A549 (cell line): ENCODE data around the gene SLC2A2. TPM values are rescaled to one million over a fixed set of nuclear protein-coding genes. Genes with fewer than 3 reads are reported as not detected.

Source experiments
- ATAC-seq, 2 experiments: fragments of 200-7000 bp in 1 of 2; fragments of >200 bp in 1 of 2; cut with Nextera tagmentation in 1 of 2; cut with Tn5 transposase in 1 of 2; 3 replicates each; pipeline versions ENCODE4 v1.8.0 to v1.9.1; 2018 to 2020; ENCODE audit warnings: mild to moderate bottlenecking in 1 of 2, moderate library complexity in 1 of 2
- CTCF ChIA-PET: fragments of 300-600 bp; sonication (Branson Sonifier 250); formaldehyde crosslinking; extraction: SDS; loops from one replicate; lab custom pipeline; 2021; ENCODE audit warnings: antibody characterized with exemption, inconsistent platforms; lab: Yijun Ruan, JAX
- POLR2A ChIA-PET: fragments of 350-600 bp; formaldehyde crosslinking; extraction: SDS; loops from one replicate; lab custom pipeline; 2021; ENCODE audit warnings: antibody characterized with exemption, inconsistent platforms; lab: Yijun Ruan, JAX
- DNase-seq, 2 experiments: peaks; one replicate each; pipeline versions ENCODE4 v3.0.0 to v3.0.0-alpha.2; 2011 to 2016; ENCODE audit warnings: low read depth in 1 of 2, low spot score in 1 of 2
- FAIRE-seq: peaks from 2 replicates; lab custom pipeline; 2011; peaks lifted over from hg19 to GRCh38; lab: Jason Lieb, UNC
- H3K27ac ChIP-seq, 2 experiments: fragments of >200 bp; sonication (Bioruptor Twin); formaldehyde crosslinking; 3 replicates each; pipeline ENCODE4 v1.5.1; 2016 to 2017
- H3K4me1 ChIP-seq: fragments of >200 bp; sonication (Bioruptor Twin); formaldehyde crosslinking; 3 replicates; pipeline ENCODE4 v1.6.1; 2016
- H3K4me2 ChIP-seq: fragments of >200 bp; sonication (Bioruptor Twin); formaldehyde crosslinking; 3 replicates; pipeline ENCODE4 v1.6.1; 2016
- H3K4me3 ChIP-seq: fragments of >200 bp; sonication (Bioruptor Twin); formaldehyde crosslinking; 3 replicates; pipeline ENCODE4 v1.5.1; 2016
- H3K9me3 ChIP-seq: fragments of >200 bp; sonication (Bioruptor Twin); formaldehyde crosslinking; 3 replicates; pipeline ENCODE4 v1.6.1; 2016
- CBX8 ChIP-seq: fragments of 200-600 bp; sonication (generic); IDR thresholded peaks from 2 replicates; pipeline ENCODE4 v1.6.1; 2016
- CHD2 ChIP-seq: fragments of 150-350 bp; IDR thresholded peaks from 2 replicates; pipeline ENCODE4 v1.6.1; 2014; ENCODE audit warnings: low read length; ENCODE audit not compliant: partially characterized antibody
- CTCF ChIP-seq: fragments of >200 bp; sonication (Bioruptor Twin); formaldehyde crosslinking; IDR thresholded peaks from 3 replicates; pipeline ENCODE4 v1.5.1; 2016
- ELK1 ChIP-seq: fragments of 150-350 bp; IDR thresholded peaks from 2 replicates; pipeline ENCODE4 v1.6.1; 2014; ENCODE audit warnings: low read depth, mild to moderate bottlenecking, low read length
- EP300 ChIP-seq, 2 experiments: fragments of >200 bp; sonication (Bioruptor Twin); formaldehyde crosslinking; IDR thresholded peaks; 2 replicates in 1 of 2; 3 replicates in 1 of 2; pipeline ENCODE4 v1.6.1; 2016 to 2017
- FOXS1 ChIP-seq: fragments of 250-450 bp; sonication (Bioruptor Pico); IDR thresholded peaks from 2 replicates; pipeline ENCODE4 v1.5.0; 2020; ENCODE audit warnings: mild to moderate bottlenecking, moderate library complexity
- GATA3 ChIP-seq: IDR thresholded peaks from 2 replicates; pipeline ENCODE4 v1.6.1; 2012; ENCODE audit warnings: borderline replicate concordance
- HEYL ChIP-seq: fragments of 250-450 bp; sonication (Bioruptor Pico); IDR thresholded peaks from 2 replicates; pipeline ENCODE4 v1.8.0; 2021; ENCODE audit warnings: mild to moderate bottlenecking, moderate library complexity
- HOXB13 ChIP-seq: fragments of 250-450 bp; sonication (Bioruptor Pico); IDR thresholded peaks from 2 replicates; pipeline ENCODE4 v1.5.0; 2020; ENCODE audit warnings: low read depth, mild to moderate bottlenecking, moderate library complexity
- JUN ChIP-seq, 2 experiments: fragments of >200 bp; sonication (Bioruptor Twin); formaldehyde crosslinking; IDR thresholded peaks; 2 replicates in 1 of 2; 3 replicates in 1 of 2; pipeline ENCODE4 v1.6.1; 2016 to 2017
- KDM5A ChIP-seq: fragments of 200-600 bp; sonication (generic); IDR thresholded peaks from 2 replicates; pipeline ENCODE4 v1.6.1; 2016; ENCODE audit warnings: antibody characterized with exemption, mild to moderate bottlenecking
- MAFK ChIP-seq: fragments of 450-650 bp; IDR thresholded peaks from 2 replicates; pipeline ENCODE4 v1.6.1; 2014; ENCODE audit not compliant: partially characterized antibody
- NPAS2 ChIP-seq: fragments of 250-450 bp; sonication (Bioruptor Pico); IDR thresholded peaks from 2 replicates; pipeline ENCODE4 v1.8.0; 2022; ENCODE audit warnings: mild to moderate bottlenecking, moderate library complexity, borderline replicate concordance
- NR3C1 ChIP-seq: fragments of >200 bp; sonication (Bioruptor Twin); formaldehyde crosslinking; IDR thresholded peaks from 3 replicates; pipeline ENCODE4 v1.6.1; 2017
- PBX3 ChIP-seq: IDR thresholded peaks from 2 replicates; pipeline ENCODE4 v1.6.1; 2012
- PHF8 ChIP-seq: fragments of 200-600 bp; sonication (generic); IDR thresholded peaks from 2 replicates; pipeline ENCODE4 v1.6.1; 2016; ENCODE audit warnings: low read depth, mild to moderate bottlenecking, antibody characterized with exemption, moderate library complexity, borderline replicate concordance
- POLR2AphosphoS2 ChIP-seq: conservative IDR thresholded peaks from 2 replicates; pipeline ENCODE4 v1.6.1; 2012; ENCODE audit warnings: low read length, improper control_type of control experiment, inconsistent platforms
- RAD21 ChIP-seq, 2 experiments: fragments of >200 bp in 1 of 2; sonication (Bioruptor Twin) in 1 of 2; formaldehyde crosslinking in 1 of 2; IDR thresholded peaks in 1 of 2; conservative IDR thresholded peaks in 1 of 2; 2 replicates in 1 of 2; 3 replicates in 1 of 2; pipeline ENCODE4 v1.6.1; 2012 to 2018; ENCODE audit warnings: inconsistent platforms in 1 of 2
- RFX5 ChIP-seq: fragments of 450-650 bp; IDR thresholded peaks from 2 replicates; pipeline ENCODE4 v1.7.1; 2014; ENCODE audit warnings: antibody characterized with exemption, mild to moderate bottlenecking, moderate library complexity
- ZC3H11A ChIP-seq: fragments of 450-650 bp; IDR thresholded peaks from 2 replicates; pipeline ENCODE4 v1.6.1; 2014; ENCODE audit warnings: antibody characterized with exemption, mild to moderate bottlenecking
- ZNF302 ChIP-seq: fragments of 250-450 bp; sonication (Bioruptor Pico); IDR thresholded peaks from 2 replicates; pipeline ENCODE4 v1.9.0; 2021; ENCODE audit warnings: inconsistent platforms, mild to moderate bottlenecking, moderate library complexity
- WGBS: methylation state at CpG from one replicate; pipeline ENCODE4 v1.1.6; 2017; ENCODE audit errors: missing lambda C conversion rate; 5-methylcytosine and 5-hydroxymethylcytosine counted together
- polyA plus RNA-seq, 4 experiments: library from polyadenylated mRNA; depleted of rRNA in 3 of 4; stranded (reverse); fragments of >200 nt; fragmentation: RNase III in 1 of 4; extraction: RNeasy Plus Mini Kit Qiagen cat#74134 plus additional on column Dnase treatment in 1 of 4; gene quantifications; 2 replicates in 3 of 4; 3 replicates in 1 of 4; pipeline ENCODE4 v1.2.3, GENCODE V29; 2011 to 2017
- TF ChIP-seq, protein P1 (sequence below): fragments of >200 bp; sonication (Bioruptor Twin); formaldehyde crosslinking; IDR thresholded peaks from 2 replicates; pipeline ENCODE4 v1.6.1; 2016
- TF ChIP-seq, protein P2 (sequence below): fragments of 250-450 bp; sonication (Bioruptor Pico); IDR thresholded peaks from 2 replicates; pipeline ENCODE4 v1.5.0; 2021; ENCODE audit warnings: mild to moderate bottlenecking, moderate library complexity, borderline replicate concordance

SLC2A2 gene
- polyA plus RNA-seq, 2 of the 4 experiments (the other 2 are of a cell fraction) = not detected

GRCh38 chr3:171023566-171023965, 3.0 kb downstream of the SLC2A2 start (continued):
- TF ChIP-seq ELK1 = no peak
- no peak for TF ChIP-seq ZC3H11A
- no peak for TF ChIP-seq NR3C1

DNA sequence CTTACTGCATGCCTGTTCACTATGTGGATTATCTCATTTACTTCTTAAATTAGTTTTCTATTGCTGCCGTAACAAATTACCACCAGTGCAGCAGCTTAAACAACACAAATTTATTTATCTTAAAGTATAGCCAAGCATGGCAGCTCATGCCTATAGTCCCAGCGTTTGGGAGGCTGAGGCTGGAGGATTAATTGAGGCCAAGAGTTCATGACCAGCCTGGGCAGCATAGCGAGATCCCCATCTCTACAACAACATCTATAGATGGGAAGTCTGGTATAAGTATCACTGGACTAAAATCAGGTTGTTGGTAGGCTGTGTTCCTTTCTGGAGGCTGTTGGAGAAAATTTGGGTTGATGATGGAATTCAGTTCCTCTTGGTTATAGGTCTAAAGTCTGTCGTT, 5.1 kb downstream of the SLC2A2 start:
- DNase-seq (no peak), ATAC-seq (no peak), FAIRE-seq (no peak)
- ChIA-PET CTCF (interaction anchor here (1.2 to 1.7 kb wide), 2 partner anchors 12 to 545 kb away, joined by 3 read pairs; no protein-coding TSS in a partner anchor), POLR2A (no interaction called here)
- Histone ChIP-seq H3K9me3 (no peaks in the 10 kb centered on the region), H3K4me1 (no peaks in the 10 kb centered on the region), H3K27ac (no peak overlapping the region), H3K4me3 (no peak overlapping the region), H3K4me2 (no peak overlapping the region)
- TF ChIP-seq POLR2AphosphoS2 (no peak), ZNF302 (CRISPR knock-in tag) (no peak), RFX5 (no peak), KDM5A (no peak), CHD2 (no peak), RAD21 (conservative IDR thresholded peaks at IDR 0.05 in 1 of 2, IDR thresholded peaks at IDR 0.05 in 1 of 2) (no peak), ZC3H11A (no peak), FOXS1 (no peak), MAFK (no peak), HEYL (no peak), CTCF (no peak), CBX8 (no peak), JUN (IDR thresholded peaks at IDR 0.05) (no peak)
- TF ChIP-seq, protein P1, sequence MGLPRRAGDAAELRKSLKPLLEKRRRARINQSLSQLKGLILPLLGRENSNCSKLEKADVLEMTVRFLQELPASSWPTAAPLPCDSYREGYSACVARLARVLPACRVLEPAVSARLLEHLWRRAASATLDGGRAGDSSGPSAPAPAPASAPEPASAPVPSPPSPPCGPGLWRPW = no peak
- WGBS = 65% methylated on average over 4 of the region's 4 CpGs

- Histone ChIP-seq H3K4me2 (no peak overlapping the region), H3K4me1 (peaks cover 8% of the 10 kb centered on the region; the same call in 2 of the 3 replicates), H3K4me3 (no peak overlapping the region), H3K9me3 (no peaks in the 10 kb centered on the region), H3K27ac (no peak overlapping the region)
- 50% methylated on average over 6 of the region's 6 CpGs for WGBS
- ATAC-seq (peak in 1 of 2 experiments; percentile 41; a peak in 1 of 6 replicates), DNase-seq (no peak), FAIRE-seq (no peak)
- TF ChIP-seq HEYL (no peak), GATA3 (no peak), HOXB13 (no peak), EP300 (IDR thresholded peaks at IDR 0.05) (no peak), CBX8 (no peak), PHF8 (no peak), PBX3 (no peak), CHD2 (no peak), NPAS2 (no peak), FOXS1 (no peak)
- TF ChIP-seq, protein P2, sequence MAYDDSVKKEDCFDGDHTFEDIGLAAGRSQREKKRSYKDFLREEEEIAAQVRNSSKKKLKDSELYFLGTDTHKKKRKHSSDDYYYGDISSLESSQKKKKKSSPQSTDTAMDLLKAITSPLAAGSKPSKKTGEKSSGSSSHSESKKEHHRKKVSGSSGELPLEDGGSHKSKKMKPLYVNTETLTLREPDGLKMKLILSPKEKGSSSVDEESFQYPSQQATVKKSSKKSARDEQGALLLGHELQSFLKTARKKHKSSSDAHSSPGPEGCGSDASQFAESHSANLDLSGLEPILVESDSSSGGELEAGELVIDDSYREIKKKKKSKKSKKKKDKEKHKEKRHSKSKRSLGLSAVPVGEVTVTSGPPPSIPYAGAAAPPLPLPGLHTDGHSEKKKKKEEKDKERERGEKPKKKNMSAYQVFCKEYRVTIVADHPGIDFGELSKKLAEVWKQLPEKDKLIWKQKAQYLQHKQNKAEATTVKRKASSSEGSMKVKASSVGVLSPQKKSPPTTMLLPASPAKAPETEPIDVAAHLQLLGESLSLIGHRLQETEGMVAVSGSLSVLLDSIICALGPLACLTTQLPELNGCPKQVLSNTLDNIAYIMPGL = no peak
- POLR2A ChIA-PET = no interaction called here
- CTCF ChIA-PET = interaction anchor here (0.6 to 1.4 kb wide), 7 partner anchors 8 to 434 kb away, joined by 3 to 4 read pairs (median 3); no protein-coding TSS in a partner anchor
Observed at GRCh38 chr3:171018156-171018935, 8.2 kb downstream of the SLC2A2 start.
